ENCODE measurements around the gene OR11A1.

- TF ChIP-seq, protein P1, sequence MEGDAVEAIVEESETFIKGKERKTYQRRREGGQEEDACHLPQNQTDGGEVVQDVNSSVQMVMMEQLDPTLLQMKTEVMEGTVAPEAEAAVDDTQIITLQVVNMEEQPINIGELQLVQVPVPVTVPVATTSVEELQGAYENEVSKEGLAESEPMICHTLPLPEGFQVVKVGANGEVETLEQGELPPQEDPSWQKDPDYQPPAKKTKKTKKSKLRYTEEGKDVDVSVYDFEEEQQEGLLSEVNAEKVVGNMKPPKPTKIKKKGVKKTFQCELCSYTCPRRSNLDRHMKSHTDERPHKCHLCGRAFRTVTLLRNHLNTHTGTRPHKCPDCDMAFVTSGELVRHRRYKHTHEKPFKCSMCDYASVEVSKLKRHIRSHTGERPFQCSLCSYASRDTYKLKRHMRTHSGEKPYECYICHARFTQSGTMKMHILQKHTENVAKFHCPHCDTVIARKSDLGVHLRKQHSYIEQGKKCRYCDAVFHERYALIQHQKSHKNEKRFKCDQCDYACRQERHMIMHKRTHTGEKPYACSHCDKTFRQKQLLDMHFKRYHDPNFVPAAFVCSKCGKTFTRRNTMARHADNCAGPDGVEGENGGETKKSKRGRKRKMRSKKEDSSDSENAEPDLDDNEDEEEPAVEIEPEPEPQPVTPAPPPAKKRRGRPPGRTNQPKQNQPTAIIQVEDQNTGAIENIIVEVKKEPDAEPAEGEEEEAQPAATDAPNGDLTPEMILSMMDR (IDR thresholded peaks at IDR 0.05) = no peak
- TF ChIP-seq MYC (IDR thresholded peaks at IDR 0.05; ENCODE audit: borderline replicate concordance, low read length) (no peak), ELK1 (IDR thresholded peaks at IDR 0.05; ENCODE audit: low read depth, low read length) (no peak), POLR2A (IDR thresholded peaks at IDR 0.05; ENCODE audit: low read length) (no peak), JUN (IDR thresholded peaks at IDR 0.05) (no peak), RFX5 (IDR thresholded peaks at IDR 0.05) (no peak), HOXB5 (CRISPR knock-in tag; IDR thresholded peaks at IDR 0.05) (no peak), CHD2 (IDR thresholded peaks at IDR 0.05; ENCODE audit: low read length, partially characterized antibody) (no peak), POLR2AphosphoS2 (conservative IDR thresholded peaks at IDR 0.05; ENCODE audit: low read length) (no peak), ZSCAN20 (CRISPR knock-in tag; IDR thresholded peaks at IDR 0.05) (no peak)
- TF ChIP-seq, protein P2, sequence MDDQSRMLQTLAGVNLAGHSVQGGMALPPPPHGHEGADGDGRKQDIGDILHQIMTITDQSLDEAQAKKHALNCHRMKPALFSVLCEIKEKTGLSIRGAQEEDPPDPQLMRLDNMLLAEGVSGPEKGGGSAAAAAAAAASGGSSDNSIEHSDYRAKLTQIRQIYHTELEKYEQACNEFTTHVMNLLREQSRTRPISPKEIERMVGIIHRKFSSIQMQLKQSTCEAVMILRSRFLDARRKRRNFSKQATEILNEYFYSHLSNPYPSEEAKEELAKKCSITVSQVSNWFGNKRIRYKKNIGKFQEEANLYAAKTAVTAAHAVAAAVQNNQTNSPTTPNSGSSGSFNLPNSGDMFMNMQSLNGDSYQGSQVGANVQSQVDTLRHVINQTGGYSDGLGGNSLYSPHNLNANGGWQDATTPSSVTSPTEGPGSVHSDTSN (IDR thresholded peaks at IDR 0.05) = no peak
Measured at GRCh38 chr6:29478740-29479139, 21.9 kb upstream of the OR11A1 start.
